ENCODE measurements around the gene NRBP1.

Gene NRBP1

DNA sequence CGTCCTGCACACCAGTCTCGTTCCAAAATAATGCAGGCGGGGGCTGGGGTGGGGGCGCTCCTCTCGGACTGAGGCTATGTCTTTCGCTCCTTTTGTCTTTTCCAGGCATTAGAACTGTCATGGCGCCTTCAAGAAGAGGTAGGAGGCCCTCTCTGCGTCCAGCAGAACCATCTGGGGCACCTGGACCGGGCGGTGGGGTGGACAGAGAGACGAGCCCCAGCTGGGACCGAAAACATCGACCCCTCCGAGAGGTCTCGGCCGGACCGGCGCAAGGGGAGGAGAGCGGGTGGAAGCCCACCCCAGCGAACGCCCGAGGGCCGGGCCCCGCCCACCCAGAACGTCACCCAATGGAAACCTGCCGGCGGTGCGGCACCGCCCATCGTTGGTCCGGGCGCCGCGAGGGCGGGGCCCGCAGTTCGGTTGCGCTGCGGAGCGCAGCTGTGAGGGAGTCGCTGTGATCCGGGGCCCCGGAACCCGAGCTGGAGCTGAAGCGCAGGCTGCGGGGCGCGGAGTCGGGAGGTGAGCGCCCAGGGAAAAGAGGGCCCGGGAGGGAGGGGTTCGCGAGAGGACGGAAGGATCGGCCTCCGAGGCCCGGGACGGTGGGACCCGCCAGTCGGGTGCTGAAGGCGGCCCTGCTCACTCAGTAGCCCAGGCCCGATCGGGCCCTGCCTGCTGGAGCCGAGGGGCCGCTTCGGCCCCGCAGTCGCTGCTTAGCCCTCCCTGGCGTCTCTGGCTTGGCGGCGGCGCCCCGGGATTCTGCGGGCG, at the start of gene NRBP1:
Gene NRBP1, plus strand, starts transcription at position 419 of the 765 bp plus-strand sequence. CDS start 4,643 bp downstream, outside the sequence.
- in situ Hi-C loops (cut with MboI; ENCODE audit: low sequenced_read_pairs): no loop called here

DNA sequence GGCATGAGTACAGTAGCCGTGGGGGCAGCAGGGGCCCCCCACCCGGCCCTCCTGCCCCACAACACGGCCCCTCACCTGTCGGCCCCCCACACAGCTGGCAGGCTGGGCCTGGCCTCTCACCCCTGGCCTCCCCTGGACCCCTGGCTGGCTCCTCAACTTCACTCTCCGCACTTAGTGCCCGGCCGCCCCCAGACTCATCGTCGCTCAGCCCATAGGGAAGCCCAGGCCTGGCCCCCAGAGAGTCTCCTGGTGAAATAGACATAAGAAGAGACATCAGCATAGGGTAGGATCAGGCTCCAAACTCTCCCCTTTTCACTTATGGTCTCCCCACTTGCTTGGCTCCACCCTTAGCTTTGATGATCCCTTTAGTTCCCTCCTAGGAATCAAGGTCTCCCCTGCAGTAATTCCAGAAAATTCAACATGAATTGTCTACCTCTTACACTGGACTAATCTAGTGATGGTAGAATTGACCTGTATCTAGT, 49.6 kb upstream of the NRBP1 start:
- in situ Hi-C loops (cut with MboI; ENCODE audit: low sequenced_read_pairs): no loop called here

DNA sequence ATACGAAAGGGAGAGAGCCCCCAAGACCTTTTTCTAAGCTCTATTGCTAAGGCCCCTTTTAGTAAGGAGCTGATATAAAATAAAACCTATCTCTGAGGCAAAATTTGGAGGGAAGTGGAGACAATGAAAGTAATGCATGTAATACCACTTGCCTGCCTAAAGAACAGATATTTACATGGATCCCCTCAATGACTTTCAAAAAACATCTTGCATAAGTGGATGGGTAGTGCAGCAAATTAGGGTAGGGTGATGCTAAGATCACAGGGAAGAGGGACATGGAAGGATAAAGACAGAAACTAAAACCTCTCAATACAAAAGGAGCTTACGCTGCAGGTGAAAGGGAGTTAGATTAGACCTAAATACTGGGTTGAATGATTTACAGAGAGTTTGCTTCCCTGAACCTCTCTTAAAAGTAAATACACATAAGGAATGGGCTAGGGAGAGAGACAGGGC, 49.0 kb upstream of the NRBP1 start:
- in situ Hi-C loops (cut with MboI; ENCODE audit: low sequenced_read_pairs): no loop called here

DNA sequence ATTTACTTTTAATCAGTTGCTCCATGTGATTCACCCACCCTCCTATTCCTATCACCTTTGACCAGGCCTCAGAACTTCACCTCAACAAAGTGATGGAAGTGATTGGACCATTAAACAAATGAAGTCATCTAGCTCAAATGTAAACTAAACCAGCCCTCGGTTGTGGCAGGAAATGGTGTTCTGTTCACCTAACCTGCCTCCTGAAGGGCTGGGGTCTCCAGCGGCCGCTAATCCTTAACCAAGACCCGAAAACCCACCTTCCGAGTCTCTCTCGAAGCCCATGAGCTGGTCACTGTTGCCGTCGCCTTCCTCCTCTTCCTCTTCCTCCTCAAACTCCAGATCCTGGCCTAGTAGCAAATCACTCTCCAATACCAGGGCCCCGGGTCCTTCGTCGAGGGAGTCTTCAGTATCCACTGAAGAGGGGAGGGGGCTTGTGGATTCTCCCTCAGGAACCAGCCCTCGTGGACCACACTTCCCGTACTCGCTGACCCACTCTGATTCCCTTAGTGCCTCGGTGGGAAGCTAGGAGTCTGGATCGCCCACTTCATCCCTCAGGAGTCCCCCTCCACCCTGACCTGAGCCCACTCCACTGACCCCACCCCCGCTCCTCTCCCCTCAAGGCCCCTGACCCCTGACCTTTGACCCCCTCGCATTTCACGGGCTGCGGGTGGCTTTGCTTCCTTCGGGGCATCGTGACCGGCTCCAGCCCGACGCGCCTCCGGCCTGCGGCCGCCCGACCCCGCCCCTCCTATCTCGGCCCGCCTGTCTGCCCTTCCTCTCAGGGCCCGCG, 48.4 kb upstream of the NRBP1 start:
- in situ Hi-C loops (cut with MboI; ENCODE audit: low sequenced_read_pairs): no loop called here

DNA sequence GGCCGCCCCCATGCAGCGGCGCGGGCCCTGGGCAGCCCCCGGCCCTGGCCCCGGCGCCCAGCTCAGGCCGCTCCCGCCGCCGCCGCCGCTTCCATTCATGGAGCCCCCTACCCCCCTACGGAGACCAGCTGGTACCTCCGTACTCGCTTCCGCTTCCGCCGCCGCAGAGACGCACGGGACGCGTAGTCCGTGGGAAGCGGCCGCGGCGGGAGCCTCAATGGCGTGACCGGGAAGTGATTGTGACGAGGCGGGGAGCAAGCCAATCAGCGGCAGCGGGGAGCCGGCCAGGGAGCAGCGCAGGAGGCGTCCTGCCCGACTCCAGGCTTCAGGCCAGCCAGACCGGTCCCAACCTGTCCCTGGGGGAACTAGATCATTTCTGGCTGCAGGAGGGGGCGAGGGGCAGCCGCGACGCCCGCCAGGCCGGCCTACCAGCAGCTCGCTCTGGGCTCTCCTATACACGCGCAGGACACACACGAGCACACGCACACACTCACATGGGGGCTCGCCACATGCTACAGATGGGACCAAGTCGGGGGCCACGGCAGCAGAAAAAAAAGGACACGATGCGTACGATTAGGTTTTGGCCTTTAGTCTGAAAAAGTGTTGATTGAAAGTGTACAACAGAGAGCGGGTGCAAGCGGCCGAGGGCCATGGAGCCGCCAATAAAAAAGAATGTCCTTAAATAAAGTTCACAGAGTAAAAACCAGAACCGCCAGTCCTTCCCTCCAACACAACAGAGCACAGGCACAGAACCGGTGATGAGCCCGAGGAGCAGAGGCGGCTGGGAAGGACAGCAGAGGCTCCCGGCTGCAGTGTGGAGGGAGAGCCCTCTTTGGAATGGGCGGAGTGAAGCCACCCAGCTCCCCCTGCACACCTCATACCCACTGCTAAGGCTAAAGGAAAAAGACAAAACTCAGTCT, 47.5 kb upstream of the NRBP1 start, which contains the start of gene ZNF513:
Gene ZNF513, minus strand, starts transcription at position 109 of the 920 bp plus-strand sequence. CDS start 208 bp downstream, outside the sequence.
- in situ Hi-C loops (cut with MboI; ENCODE audit: low sequenced_read_pairs): no loop called here

DNA sequence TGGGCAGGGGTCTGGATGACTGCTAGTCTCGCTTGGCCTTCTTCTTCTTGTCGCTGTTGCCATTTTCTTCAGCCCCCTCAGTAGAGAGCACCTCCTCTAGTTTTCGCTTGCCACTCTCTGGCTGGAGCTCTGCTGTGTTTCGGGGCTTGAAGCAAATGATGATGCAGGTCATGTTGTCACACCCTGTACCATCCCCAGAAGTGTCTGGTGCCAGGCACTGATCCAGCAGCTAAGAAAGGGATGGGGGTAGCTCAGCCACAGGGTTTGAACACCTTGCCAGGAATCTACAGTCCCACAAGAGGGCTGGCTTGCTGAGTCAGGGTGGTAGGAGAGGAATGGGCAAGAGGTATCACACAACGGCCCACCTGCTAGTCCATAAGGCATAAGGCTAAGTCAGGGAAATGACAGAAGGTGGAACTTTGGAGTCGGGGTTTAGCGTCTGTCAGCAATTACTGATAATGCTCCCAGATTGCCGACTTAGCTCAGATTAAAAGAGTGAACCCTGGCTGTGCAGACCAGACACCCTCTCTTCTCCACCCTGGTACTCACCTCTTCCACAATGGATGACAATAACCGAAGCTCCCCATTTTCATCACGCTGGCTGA, 46.8 kb upstream of the NRBP1 start:
- in situ Hi-C loops (cut with MboI; ENCODE audit: low sequenced_read_pairs): no loop called here

DNA sequence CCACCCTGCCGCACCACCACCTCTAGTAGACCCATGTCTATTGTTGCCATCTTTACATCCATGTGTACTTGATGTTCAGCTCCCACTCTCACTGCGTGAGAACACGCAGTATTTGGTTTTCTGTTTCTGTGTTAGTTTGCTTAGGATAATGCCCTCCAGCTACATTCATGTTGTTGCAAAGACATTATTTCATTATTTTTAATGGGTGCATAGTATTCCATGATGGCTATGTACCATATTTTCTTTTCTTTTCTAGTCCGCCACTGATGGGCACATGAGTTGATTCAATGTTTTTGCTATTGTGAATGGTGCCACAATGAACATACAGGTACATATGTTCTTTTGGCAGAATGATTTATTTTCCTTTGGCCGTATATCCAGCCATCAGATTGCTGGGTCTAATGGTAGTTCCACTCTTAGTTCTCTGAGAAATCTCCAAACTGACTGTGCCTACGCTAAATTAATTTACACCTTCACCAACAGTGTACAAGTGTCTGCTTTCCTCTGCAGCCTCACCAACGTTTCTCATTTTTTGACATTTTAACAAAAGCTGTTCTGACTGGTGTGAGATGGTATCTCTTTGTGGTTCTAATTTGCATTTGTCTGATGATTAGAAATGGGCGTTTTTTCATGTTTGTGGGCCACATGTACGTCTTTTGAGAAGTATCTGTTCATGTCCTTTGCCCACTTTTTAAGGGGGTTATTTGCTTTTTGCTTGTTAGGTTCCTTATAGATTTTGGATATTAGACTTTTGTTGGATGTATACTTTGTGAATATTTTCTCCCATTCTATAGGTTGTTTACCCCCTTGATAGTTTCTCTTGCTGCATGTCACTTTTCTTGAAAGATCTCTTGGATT, 37.4 kb upstream of the NRBP1 start:
- in situ Hi-C loops (cut with MboI; ENCODE audit: low sequenced_read_pairs): no loop called here

DNA sequence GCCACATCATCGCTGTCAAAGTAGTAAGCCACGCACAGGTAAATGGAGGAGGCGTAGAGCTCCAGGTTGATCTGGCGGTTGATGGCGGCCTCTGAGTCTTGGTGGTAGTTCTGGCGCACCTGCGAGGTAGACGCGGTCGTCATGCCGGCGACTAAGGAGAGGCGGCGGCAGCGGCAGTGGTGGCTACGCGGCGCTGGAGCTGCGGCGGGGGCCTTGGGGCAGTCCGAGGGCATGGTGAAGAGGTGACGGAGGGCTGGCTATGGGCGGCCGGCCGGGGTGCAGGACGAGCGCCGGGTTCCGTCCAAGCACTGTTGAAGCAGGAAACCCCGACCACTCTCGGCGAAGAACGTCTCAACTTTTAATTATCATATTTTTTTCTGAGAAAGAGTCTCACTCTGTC, 35.2 kb upstream of the NRBP1 start:
- in situ Hi-C loops (cut with MboI; ENCODE audit: low sequenced_read_pairs): no loop called here

DNA sequence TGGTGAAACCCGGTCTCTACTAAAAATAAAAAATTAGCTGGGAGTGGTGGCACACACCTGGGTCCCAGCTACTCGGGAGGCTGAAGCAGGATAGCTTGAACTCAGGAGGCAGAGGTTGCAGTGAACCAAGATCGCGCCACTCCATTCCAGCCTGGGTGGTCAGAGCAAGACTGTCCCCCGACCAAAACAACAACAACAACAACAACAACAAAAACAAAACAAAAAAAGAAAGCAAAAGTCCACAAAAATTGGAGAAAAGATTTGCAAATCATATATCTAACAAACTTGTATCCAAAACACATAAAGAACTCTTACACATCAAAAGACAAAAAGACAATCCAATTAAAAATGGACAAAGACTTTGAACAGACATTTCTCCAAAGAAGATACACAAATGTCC, 29.5 kb upstream of the NRBP1 start:
- in situ Hi-C loops (cut with MboI; ENCODE audit: low sequenced_read_pairs): no loop called here

DNA sequence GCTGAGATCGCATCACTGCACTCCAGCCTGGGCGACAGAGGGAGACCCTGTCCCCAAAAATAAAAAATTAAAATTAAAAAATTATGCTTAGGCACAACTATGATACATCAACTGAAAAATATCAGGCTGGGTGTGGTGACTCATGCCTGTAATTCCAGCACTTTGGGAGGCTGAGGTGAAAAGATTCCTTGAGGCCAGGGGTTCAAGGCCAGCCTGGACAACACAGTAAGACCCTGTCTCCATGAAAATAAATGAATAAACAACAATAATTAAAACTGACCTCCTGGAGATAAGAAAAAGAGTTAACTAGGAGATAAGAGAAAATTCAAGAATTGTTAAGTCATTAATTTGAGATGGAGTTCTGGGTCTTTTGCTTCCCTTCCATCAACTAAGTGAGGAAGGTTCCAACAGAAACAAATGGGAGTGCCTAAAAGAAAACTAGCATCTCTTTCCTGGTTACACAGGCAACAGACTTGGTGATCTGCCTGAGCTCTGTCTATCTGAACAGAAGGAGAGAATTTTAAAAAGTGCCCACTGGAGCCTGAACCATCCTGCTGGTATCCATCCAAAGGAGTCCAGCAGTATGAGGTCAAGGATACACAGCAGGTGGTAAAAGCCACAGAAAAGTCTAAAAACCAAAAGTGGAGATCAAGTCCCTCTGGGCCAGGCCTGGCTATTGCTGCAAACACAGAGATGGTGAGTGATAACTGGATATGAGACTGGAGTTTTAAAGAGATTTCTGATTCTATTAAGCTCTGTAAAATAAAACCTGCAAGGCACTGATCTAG, 27.9 kb upstream of the NRBP1 start:
- in situ Hi-C loops (cut with MboI; ENCODE audit: low sequenced_read_pairs): no loop called here

DNA sequence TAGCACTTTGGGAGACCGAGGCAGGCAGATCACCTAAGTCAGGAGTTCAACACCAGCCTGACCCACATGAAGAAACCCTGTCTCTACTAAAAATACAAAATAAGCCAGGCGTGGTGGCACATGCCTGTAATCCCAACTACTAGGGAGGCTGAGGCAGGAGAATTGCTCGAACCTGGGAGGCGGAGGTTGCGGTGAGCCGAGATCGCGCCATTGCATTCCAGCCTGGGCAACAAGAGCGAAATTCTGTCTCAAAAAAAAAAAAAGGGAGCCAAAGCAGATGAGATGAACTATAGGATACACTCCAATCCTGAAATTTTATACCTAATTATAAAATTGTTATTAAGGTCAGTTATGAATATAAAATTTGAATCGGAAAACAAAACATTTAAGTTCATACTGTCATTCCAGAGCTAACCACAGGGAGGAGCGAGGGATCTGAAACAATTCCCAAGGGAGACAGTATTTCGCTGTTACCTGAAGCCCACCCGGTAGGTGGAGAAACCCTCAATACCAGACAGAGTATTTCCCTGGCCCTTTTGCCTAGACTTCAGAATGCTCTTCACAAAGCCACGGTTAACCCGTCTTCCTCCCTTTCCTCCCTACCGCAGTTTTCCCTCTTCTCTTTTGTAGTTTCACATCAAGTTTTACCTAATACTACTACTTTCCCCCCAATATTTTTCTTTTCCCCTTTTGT, 20.5 kb upstream of the NRBP1 start:
- in situ Hi-C loops (cut with MboI; ENCODE audit: low sequenced_read_pairs): no loop called here

DNA sequence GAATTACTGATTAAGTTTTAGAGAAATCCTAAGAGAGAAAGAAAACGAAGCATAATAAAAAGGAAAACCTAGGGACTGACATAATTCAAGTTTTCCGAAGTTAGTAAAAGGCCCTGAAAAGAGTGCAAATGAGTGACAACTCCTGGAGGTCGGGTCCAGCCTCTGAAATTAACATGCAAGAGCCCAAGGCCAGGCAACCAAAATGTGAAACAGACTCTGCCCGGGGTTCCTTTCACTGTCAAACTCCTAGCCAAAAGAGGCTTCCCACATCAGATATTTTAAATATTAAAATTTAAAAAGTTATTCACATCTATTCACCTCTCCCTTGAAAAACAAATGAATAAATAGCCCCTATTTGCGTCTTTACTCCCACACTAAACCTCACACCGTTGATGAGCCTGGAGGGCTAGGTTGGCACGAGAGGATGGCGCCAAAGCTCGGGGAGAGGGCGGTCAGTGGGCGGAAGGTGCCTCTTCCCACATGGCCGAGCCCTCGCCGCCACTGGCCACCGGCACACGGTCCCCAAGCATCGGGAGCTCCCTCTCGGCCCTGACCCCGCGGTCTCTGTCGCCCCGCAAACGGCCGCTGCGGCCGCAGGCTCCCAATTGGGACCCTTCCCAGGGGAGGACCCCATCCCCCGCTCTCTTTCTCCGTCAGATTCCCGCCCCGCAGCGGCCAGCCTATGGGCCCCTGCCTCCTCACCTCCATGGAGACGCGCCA, 19.7 kb upstream of the NRBP1 start:
- in situ Hi-C loops (cut with MboI; ENCODE audit: low sequenced_read_pairs): no loop called here

DNA sequence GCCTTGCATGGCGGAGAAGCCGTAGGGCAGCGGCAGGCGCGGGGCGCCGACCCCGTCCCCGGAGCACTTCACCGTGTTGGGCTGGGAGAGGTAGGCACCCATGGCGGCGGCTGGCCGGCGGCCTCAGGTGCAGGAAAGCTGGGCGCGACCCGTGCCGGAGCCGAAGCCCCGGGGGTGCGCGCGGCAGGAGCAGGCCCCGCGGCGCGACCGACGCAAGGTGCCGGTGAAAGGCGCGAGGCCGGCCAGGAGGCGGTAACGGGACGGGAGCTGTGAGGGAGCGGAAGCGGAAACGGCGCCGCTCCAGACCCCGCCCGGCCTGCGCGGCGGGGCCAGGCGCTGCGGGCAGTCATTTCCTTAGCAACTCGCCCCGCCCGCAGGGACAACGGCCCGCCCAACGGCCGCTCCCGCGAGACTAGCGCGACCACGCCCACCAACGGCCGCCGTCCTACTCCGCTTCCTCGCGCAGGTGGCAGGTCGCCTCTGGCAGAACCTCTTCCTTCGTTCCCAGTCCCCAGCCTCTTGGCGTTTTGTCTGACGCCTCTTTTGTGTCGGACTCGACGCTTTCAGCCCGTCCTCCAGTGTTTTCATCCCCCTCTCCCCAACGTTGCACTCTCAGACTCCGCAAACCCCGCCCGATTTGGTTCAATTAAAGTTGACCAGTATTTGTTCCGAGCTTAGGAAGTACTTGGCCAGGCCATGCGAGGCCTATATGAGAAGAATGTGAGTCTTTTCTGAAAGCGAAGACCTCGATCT, 18.9 kb upstream of the NRBP1 start, which contains the start of gene PPM1G:
Gene PPM1G, minus strand, starts transcription at position 271 of the 753 bp plus-strand sequence. Its CDS starts 169 bp downstream, at position 102.
- in situ Hi-C loops (cut with MboI; ENCODE audit: low sequenced_read_pairs): no loop called here

DNA sequence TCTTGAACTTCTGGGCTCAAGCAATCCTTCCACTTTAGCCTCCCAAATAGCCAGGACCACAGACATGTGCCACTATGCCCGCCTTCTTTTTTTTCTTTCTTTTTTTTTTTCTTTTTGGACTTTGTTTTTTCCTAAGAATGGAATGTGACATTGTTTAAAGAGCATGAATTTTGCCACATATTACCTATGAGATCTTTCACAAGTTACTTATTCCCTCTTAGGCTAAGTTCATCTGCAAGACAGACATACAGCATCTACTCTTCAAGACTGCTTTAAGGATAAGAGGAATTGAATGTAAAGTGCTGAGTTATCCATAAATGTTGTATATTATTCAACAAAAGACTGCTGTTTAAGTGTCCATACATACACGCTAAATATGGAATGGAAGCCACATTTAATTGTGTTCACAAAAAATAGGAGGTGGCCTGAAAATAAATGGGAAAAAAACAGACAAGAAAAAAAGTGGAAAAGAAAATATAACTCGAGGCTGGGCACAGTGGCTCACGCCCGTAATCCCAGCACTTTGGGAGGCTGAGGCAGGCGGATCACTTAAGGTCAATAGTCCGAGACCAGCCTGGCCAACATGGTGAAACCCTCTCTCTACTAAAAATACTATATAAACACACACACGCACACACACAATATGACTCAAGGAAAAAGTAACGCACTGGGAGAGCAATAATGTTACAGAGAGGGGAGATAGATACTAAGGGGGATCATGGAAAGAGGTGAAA, 15.8 kb upstream of the NRBP1 start:
- in situ Hi-C loops (cut with MboI; ENCODE audit: low sequenced_read_pairs): no loop called here

DNA sequence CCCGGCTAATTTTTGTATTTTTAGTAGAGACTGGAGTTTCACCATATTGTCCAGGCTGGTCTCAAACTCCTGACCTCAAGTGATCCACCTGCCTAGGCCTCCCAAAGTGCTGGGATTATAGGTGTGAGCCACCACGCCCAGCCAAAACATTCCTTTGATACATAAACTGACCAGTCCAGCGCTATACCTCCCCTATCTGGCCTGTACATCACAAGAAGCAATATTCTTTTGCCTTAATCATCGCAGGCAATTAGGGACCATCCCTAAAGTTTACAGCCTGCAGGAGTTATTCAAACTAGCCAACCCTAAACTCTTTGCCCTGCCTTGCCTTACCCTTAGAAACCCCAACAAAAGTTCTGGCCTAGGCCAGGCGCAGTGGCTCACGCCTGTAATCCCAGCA, 12.3 kb upstream of the NRBP1 start:
- in situ Hi-C loops (cut with MboI; ENCODE audit: low sequenced_read_pairs): no loop called here

DNA sequence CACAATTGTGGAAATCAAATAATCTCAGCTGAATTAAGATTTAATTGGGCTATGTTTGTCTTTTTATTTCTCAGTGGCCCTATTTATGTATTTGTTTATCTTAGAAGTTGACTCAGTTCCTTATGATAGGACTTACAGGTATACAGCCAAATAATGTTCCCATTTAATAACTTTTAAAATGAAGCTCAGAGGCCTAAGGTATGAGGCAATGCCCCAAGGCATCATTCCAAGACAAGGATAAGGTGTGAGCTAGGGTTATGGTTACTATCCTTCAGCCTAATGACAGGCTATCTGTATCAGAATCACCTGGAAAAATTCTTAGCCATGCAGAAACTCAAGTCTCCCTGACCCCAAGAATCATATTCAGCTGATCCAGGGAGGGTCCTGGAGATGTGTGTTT, 7.4 kb upstream of the NRBP1 start:
- in situ Hi-C loops (cut with MboI; ENCODE audit: low sequenced_read_pairs): no loop called here
